Psoas muscle (tissue), 8 donors: ENCODE data around the gene TRIP10. TPM values are rescaled to one million over a fixed set of nuclear protein-coding genes. Genes with fewer than 3 reads are reported as not detected.

Source experiments
- ATAC-seq, 4 donors: fragments of 200-7000 bp; cut with Tn5 transposase; one replicate each; pipeline ENCODE4 v1.9.1; 2020; ENCODE audit warnings: moderate library complexity in 3 of 4, mild to moderate bottlenecking in 2 of 4
- DNase-seq, 2 donors: peaks; one replicate each; pipeline ENCODE4 v3.0.0-alpha.2; 2020
- H3K27ac ChIP-seq: fragments of 200-600 bp; one replicate; pipeline ENCODE4 v1.8.0; 2022
- H3K27me3 ChIP-seq, 3 donors: fragments of 200-600 bp in 1 of 3; one replicate each; pipeline versions ENCODE4 v1.6.1 to v1.8.0; 2013 to 2022; ENCODE audit warnings: low read length in 2 of 3, mild to moderate bottlenecking in 2 of 3, moderate library complexity in 1 of 3; ENCODE audit not compliant: insufficient read depth in 3 of 3
- H3K36me3 ChIP-seq, 2 donors: fragments of 200-600 bp in 1 of 2; one replicate each; pipeline versions ENCODE4 v1.6.1 to v1.8.0; 2013 to 2022; ENCODE audit warnings: low read depth in 1 of 2, mild to moderate bottlenecking in 1 of 2, moderate library complexity in 1 of 2; ENCODE audit not compliant: insufficient read depth in 1 of 2
- H3K4me1 ChIP-seq: fragments of 200-600 bp; one replicate; pipeline ENCODE4 v1.8.0; 2022
- H3K4me3 ChIP-seq: fragments of 200-600 bp; one replicate; pipeline ENCODE4 v1.8.0; 2022; ENCODE audit warnings: mild to moderate bottlenecking
- H3K9me3 ChIP-seq: fragments of 200-600 bp; one replicate; pipeline ENCODE4 v1.8.0; 2022
- WGBS, 3 donors: extraction: QIAGEN DNeasy Blood & Tissue Kit; methylation state at CpG; one replicate each; pipeline versions ENCODE4 v1.1.6 to v1.1.7; 2013; 5-methylcytosine and 5-hydroxymethylcytosine counted together
- intact Hi-C, 2 donors: fragments of 100-400 bp; cut with DNase I; formaldehyde crosslinking; loops; one replicate each; pipeline versions ENCODE4 v1.11.0 to v1.14.2; 2022
- polyA plus RNA-seq, 3 donors: library from polyadenylated mRNA; stranded (reverse); fragments of 200-250 nt; gene quantifications; one replicate each; pipeline ENCODE4 v1.2.3, GENCODE V29; 2013
- total RNA-seq, 4 donors: library from RNA; stranded (reverse); fragmentation: NEBNext Ultra II Directional in 2 of 4; extraction: Animal tissue kit (Norgen Biotek cat#: 25700) in 2 of 4; gene quantifications; one replicate each; pipeline versions ENCODE4 v1.2.1 to v1.2.4, GENCODE V29; 2021 to 2023
- TF ChIP-seq, protein P1 (sequence below): fragments of 200-600 bp; IDR thresholded peaks from one replicate; pipeline ENCODE4 v1.8.0; 2022; ENCODE audit warnings: antibody characterized with exemption
- donor health status: healthy with polysubstance abuse.
- donor health status: DM: no; HTN: no; CAD: no; lungs with moderate emphysema.
- donor health status: Bipolar disorder and iron deficiency.
- donor health status: healthy.
- donor health status: DM: yes; HTN: yes; CAD: no.
- donor health status: DM: no; HTN: no; CAD: no.
- donor health status: DM: no; HTN: no; CAD: no.
- donor health status: DM: yes; HTN: yes; CAD: no.

The TRIP10 gene
- total and polyA plus RNA-seq, 7 donors, result 104 to 297 (median 230) TPM

GRCh38 chr19:6731822-6732221 lies 7.7 kb upstream of the TRIP10 start:
- Histone ChIP-seq H3K36me3 (peaks cover 0 to 44% of the 10 kb centered on the region in 2 donors), H3K27me3 (no peaks in the 10 kb centered on the region), H3K4me3 (no peak overlapping the region), H3K9me3 (no peaks in the 10 kb centered on the region), H3K4me1 (peaks cover 5% of the 10 kb centered on the region), H3K27ac (no peak overlapping the region)
- intact Hi-C loops, result loop anchor here in 1 of 2 donors (5.0 kb wide), 1 partner anchor 35 kb away; the partner anchor contains the start of gene SH2D3A
- DNase-seq (peak in 1 of 2 donors; percentile 45), ATAC-seq (no peak)
- WGBS, 3 donors, result 89 to 90% (median 90%) methylated on average over 22 of the region's 22 CpGs
- TF ChIP-seq, protein P1, sequence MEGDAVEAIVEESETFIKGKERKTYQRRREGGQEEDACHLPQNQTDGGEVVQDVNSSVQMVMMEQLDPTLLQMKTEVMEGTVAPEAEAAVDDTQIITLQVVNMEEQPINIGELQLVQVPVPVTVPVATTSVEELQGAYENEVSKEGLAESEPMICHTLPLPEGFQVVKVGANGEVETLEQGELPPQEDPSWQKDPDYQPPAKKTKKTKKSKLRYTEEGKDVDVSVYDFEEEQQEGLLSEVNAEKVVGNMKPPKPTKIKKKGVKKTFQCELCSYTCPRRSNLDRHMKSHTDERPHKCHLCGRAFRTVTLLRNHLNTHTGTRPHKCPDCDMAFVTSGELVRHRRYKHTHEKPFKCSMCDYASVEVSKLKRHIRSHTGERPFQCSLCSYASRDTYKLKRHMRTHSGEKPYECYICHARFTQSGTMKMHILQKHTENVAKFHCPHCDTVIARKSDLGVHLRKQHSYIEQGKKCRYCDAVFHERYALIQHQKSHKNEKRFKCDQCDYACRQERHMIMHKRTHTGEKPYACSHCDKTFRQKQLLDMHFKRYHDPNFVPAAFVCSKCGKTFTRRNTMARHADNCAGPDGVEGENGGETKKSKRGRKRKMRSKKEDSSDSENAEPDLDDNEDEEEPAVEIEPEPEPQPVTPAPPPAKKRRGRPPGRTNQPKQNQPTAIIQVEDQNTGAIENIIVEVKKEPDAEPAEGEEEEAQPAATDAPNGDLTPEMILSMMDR, result no peak

DNA sequence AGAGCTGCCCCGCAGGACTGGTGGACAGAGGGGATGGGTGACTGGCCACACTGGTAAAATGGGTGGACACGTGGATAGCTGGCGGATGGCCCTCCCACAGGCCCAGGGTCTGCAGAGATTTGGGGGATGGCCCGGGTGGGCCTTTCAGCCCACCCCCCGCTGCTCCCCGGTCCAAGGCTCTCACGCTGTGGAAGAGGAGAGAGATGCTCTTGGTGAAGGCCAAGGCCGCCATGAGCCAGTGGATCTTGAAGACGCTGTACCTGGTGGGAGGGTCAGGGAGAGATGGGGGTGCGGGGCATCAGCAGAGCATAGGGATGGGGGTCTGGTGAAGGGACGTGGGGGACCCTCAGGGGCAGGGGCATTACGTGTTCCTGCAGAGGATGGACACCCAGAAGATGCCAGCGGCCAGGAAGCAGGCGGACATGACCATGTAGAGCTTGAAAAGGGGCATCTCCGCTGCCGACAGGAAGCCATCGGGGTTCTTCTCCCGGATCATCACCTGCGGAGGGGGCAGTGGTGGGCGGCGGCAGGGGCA lies 6.6 kb upstream of the TRIP10 start:
- Histone ChIP-seq H3K9me3 (no peaks in the 10 kb centered on the region), H3K36me3 (peaks cover 0 to 44% of the 10 kb centered on the region in 2 donors), H3K4me3 (no peak overlapping the region), H3K4me1 (peaks cover 5% of the 10 kb centered on the region), H3K27me3 (no peaks in the 10 kb centered on the region), H3K27ac (no peak overlapping the region)
- ATAC-seq (no peak), DNase-seq (peak in 1 of 2 donors; percentile 45)
- intact Hi-C loops, result loop anchor here in 1 of 2 donors (5.0 kb wide), 1 partner anchor 34 kb away; the partner anchor contains the start of gene SH2D3A
- TF ChIP-seq, protein P1, result no peak
- 87 to 89% (median 89%) methylated on average over 15 to 21 of the region's 21 CpGs for WGBS, 3 donors

- Histone ChIP-seq H3K4me3 (no peak overlapping the region), H3K27me3 (no peaks in the 10 kb centered on the region), H3K4me1 (peaks cover 10% of the 10 kb centered on the region), H3K27ac (no peak overlapping the region), H3K36me3 (peaks cover 0 to 44% of the 10 kb centered on the region in 2 donors), H3K9me3 (no peaks in the 10 kb centered on the region)
- 86 to 93% (median 91%) methylated on average over 27 to 29 of the region's 29 CpGs for WGBS, 3 donors
- intact Hi-C loops, result loop anchor here in 1 of 2 donors (5.0 kb wide), 1 partner anchor 34 kb away; the partner anchor contains the start of gene SH2D3A
- TF ChIP-seq, protein P1, result peak; percentile 11
- ATAC-seq, result no peak
- DNase-seq, result peak in 1 of 2 donors; percentile 54
Observed at GRCh38 chr19:6733338-6734095, 6.0 kb upstream of the TRIP10 start.

DNA sequence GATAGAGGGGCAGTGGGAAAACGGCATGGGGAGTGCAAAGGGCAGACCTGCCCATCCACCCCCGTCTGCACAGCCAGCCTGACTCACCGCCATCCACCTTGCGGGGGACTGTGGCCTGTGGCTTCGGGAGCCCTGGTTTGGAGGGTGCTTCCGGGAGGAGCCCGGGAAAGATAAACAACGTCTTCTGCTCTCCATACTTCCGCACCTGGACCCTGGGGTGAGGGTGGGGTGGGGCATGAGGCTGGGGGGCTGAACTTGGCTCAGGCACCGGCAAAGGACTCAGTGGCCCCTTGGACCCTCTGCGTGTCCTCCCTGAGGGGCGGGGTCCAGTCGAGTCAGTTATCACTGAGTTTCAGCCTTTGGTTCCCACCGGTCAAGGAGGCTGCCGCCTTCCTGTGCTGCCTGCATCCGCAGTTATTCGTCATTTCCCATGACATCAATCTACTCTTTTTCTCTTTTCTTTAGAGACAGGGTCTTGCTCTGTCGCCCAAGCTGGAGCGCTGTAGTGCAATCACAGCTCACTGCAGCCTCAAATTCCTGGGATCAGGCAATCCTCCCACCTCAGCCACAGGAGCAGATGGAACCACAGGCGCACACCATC lies 5.3 kb upstream of the TRIP10 start:
- 80 to 90% (median 81%) methylated on average over 20 of the region's 20 CpGs for WGBS, 3 donors
- DNase-seq (peak in 1 of 2 donors; percentile 44), ATAC-seq (no peak)
- H3K9me3 ChIP-seq, result no peaks in the 10 kb centered on the region
- peaks cover 0 to 44% of the 10 kb centered on the region in 2 donors for H3K36me3 ChIP-seq
- peaks cover 17% of the 10 kb centered on the region for H3K4me1 ChIP-seq
- TF ChIP-seq, protein P1, result no peak
- H3K4me3 ChIP-seq, result no peak overlapping the region
- H3K27me3 ChIP-seq, result no peaks in the 10 kb centered on the region
- H3K27ac ChIP-seq, result no peak overlapping the region
- intact Hi-C loops, result loop anchor here in 1 of 2 donors (5.0 kb wide), 1 partner anchor 33 kb away; the partner anchor contains the start of gene SH2D3A
